ENCODE data around the gene SMARCA2. TPM values are rescaled to one million over a fixed set of nuclear protein-coding genes. Genes with fewer than 3 reads are reported as not detected.

SMARCA2 gene
- total RNA-seq, 1 experiment from 2014 or later = 5.5 TPM

- peak overlapping the region; percentile 30 for H3K4me3 ChIP-seq (ENCODE audit: insufficient read depth, low read depth, low read length)
- no peaks in the 10 kb centered on the region for H3K36me3 ChIP-seq (replicated peaks; ENCODE audit: control insufficient read depth, insufficient read depth, low read length)
- DNase-seq = peak; percentile 13
- no peaks in the 10 kb centered on the region for H3K27me3 ChIP-seq (ENCODE audit: control insufficient read depth, insufficient read depth, low read length)
Measured at GRCh38 chr9:2242831-2243330, 227.7 kb downstream of the SMARCA2 start.
